Natural killer cell treated with Interleukin-12 subunit alpha and Interleukin-12 subunit beta and Interleukin-15 and Interleukin-18, amount 100 ng/mL, for 72 hours (primary cell): ENCODE measurements around the gene IL1RAPL2. TPM values are rescaled to one million over a fixed set of nuclear protein-coding genes. Genes with fewer than 3 reads are reported as not detected.

Experiments
- ATAC-seq, 2 donors: fragments of 150-1000 bp; cut with Tn5 transposase in 1 of 2; sonication (Bioruptor Pico), chemical (Tn5 transposase) in 1 of 2; 2 replicates each; pipeline ENCODE4 v1.10.0; 2021
- DNase-seq: peaks from one replicate; pipeline ENCODE4 v3.0.0; 2022; ENCODE audit warnings: low spot score
- H3K27ac Mint-ChIP-seq, 2 donors: 1 replicate in 1 of 2; 2 replicates in 1 of 2; pipeline ENCODE4 v1.8.0; 2022; ENCODE audit warnings: mixed read lengths in 2 of 2, mild to moderate bottlenecking in 1 of 2, moderate library complexity in 1 of 2
- H3K27me3 Mint-ChIP-seq, 2 donors: 1 replicate in 1 of 2; 2 replicates in 1 of 2; pipeline ENCODE4 v1.8.0; 2022; ENCODE audit warnings: mixed read lengths in 2 of 2
- H3K36me3 Mint-ChIP-seq: one replicate; pipeline ENCODE4 v1.8.0; 2022; ENCODE audit warnings: mixed read lengths
- H3K4me1 Mint-ChIP-seq, 2 donors: 1 replicate in 1 of 2; 2 replicates in 1 of 2; pipeline ENCODE4 v1.8.0; 2022; ENCODE audit warnings: low read depth in 2 of 2, mixed read lengths in 2 of 2, mild to moderate bottlenecking in 1 of 2
- H3K4me3 Mint-ChIP-seq: one replicate; pipeline ENCODE4 v1.8.0; 2022; ENCODE audit warnings: mixed read lengths
- H3K9me3 Mint-ChIP-seq: 2 replicates; pipeline ENCODE4 v1.8.0; 2022; ENCODE audit warnings: mixed read lengths
- total RNA-seq, 2 donors: library from RNA; stranded (reverse); gene quantifications; one replicate each; pipeline ENCODE4 v1.2.3, GENCODE V29; 2022

IL1RAPL2 gene
- total RNA-seq, 2 donors from 2014 or later, result not detected

DNA sequence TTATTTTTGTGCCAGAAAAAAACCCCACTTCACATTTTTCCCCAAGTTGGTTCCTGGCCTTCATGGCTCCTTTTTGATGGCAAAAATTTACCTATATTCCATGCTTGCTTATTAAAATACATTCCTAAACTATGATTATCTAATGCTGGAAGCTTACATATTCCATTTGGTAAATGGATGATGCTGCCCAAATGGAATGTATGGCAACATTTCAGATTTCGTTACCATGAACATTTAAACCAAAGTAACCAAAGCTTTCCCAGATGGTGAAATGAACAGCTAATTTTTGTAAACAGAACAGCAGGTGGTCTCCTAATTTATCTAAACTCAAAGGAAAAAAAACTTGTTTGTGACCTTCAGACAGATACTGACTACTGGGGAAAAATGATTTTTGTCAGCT lies 765.2 kb downstream of the IL1RAPL2 start:
- ATAC-seq, result no peak
- Mint-ChIP-seq H3K4me3 (no peak overlapping the region), H3K27me3 (no peaks in the 10 kb centered on the region)

DNA sequence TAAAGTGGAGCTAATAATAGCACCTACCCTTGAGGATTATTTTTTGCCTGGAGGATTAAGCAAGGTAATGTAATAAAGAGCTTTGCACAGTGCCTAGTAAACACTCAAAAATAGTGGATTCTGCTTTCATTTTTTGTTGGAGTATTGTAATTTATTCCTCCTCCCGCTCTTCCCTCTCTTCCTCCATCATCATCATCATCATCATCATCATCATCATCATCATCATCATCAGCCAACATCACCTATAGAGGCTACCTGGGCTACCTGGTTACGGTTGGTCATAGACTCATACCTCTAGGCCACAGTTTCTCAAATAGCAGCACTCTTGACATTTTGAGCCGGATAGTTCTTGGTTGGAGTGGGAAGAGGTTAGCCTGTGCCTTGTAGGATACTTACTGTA lies 781.4 kb downstream of the IL1RAPL2 start:
- Mint-ChIP-seq H3K4me1 (no peaks in the 10 kb centered on the region), H3K4me3 (no peak overlapping the region), H3K27ac (no peak overlapping the region), H3K27me3 (peaks cover 0 to 2% of the 10 kb centered on the region in 2 donors), H3K36me3 (peaks cover 4% of the 10 kb centered on the region), H3K9me3 (peaks cover 8% of the 10 kb centered on the region)
- ATAC-seq, result no peak
- DNase-seq, result no peak

More for the DNA sequence above, 765.2 kb downstream of the IL1RAPL2 start:
- H3K9me3 Mint-ChIP-seq, result peaks cover 7% of the 10 kb centered on the region
- H3K36me3 Mint-ChIP-seq, result no peaks in the 10 kb centered on the region
- no peak overlapping the region for H3K27ac Mint-ChIP-seq
- no peaks in the 10 kb centered on the region for H3K4me1 Mint-ChIP-seq
- DNase-seq, result no peak

DNA sequence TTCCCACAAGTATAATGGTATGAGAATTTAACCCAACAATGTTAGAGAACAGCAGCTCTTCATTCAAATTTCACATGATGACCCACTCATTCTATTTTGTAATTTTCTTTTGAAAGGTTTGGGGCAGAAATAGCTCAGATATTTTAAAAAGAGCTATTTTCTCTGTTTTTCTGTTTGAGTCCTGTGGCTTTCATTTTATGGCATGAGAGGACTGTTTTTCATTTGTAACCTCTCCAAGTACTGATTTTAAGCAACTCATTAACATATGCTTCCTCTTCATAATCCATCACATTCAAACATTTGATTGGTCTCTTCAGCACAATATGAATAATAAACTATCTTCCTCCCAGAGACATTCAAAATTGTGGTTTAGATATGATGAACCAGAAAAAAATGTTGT lies 783.5 kb downstream of the IL1RAPL2 start:
- H3K27ac Mint-ChIP-seq, result no peak overlapping the region
- H3K4me3 Mint-ChIP-seq, result no peak overlapping the region
- DNase-seq (no peak), ATAC-seq (no peak)
- no peaks in the 10 kb centered on the region for H3K4me1 Mint-ChIP-seq
- H3K27me3 Mint-ChIP-seq, result peaks cover 0 to 2% of the 10 kb centered on the region in 2 donors
- H3K36me3 Mint-ChIP-seq, result peaks cover 4% of the 10 kb centered on the region
- peaks cover 8% of the 10 kb centered on the region for H3K9me3 Mint-ChIP-seq

DNA sequence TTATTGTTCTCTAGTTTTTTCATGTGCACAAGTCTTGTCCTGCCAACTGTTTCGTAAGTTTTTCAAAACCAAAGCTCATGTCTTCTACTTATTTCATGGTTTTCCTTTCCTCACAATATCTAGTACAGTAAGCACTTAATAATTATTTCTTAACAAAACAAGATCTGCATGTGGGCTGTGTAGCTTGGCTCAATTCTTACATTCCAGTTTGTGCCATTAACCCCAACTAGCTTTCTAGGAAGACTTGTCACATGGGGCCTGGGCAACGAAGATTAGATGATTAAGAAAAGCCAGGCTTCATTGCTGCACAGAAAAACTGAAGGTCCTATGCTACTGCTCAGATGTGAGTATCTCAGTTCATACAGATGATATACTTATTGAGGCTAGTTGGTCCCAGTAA lies 809.8 kb downstream of the IL1RAPL2 start:
- Mint-ChIP-seq H3K9me3 (no peaks in the 10 kb centered on the region), H3K27ac (no peak overlapping the region)

DNA sequence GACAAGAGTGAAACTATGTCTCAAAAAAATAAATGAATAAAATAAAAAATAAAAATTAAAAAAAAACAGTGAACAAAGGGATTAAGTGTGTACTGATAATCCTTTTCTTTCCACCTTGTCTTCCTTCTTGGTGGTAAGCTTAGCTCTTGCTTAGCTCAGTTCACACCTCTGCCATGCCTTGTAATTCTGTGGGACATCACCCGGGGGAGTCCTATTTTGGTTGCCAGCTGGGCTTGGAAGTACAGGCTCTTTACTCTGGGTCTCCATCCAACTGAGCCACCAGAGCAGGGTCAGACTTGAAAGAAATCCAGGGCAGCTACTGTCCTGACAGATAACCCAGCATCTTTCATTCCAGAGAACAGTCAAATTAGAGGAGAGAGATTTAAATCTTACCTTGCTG lies 858.7 kb downstream of the IL1RAPL2 start:
- DNase-seq, result no peak
- Mint-ChIP-seq H3K27ac (no peak overlapping the region), H3K4me3 (no peak overlapping the region), H3K9me3 (peaks cover 8% of the 10 kb centered on the region), H3K4me1 (no peaks in the 10 kb centered on the region), H3K36me3 (no peaks in the 10 kb centered on the region), H3K27me3 (peaks cover 0 to 4% of the 10 kb centered on the region in 2 donors)
- no peak for ATAC-seq

More for the DNA sequence above, 809.8 kb downstream of the IL1RAPL2 start:
- DNase-seq (no peak), ATAC-seq (no peak)
- no peaks in the 10 kb centered on the region for H3K4me1 Mint-ChIP-seq
- H3K27me3 Mint-ChIP-seq, result no peaks in the 10 kb centered on the region
- no peaks in the 10 kb centered on the region for H3K36me3 Mint-ChIP-seq
- no peak overlapping the region for H3K4me3 Mint-ChIP-seq

DNA sequence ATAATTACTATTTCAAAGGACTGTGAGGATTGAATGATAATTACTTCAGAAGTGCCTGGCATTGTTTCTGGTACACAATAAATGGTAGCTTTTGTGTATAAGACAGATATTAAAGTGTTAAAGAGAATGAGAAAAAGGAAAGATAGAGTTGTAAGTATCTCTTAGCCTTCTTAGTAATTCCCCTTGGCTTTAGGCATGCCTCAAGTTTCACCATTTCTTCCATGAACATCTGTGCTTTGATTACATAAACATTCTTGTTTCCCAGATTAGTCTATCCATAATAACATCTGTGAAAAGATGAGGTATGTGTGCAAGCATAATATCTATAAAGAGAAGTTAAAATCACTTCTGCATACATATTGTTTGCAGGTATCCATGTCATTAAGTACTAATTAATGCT lies 885.4 kb downstream of the IL1RAPL2 start:
- no peak overlapping the region for H3K27ac Mint-ChIP-seq
- no peak for DNase-seq
- no peaks in the 10 kb centered on the region for H3K27me3 Mint-ChIP-seq
- H3K36me3 Mint-ChIP-seq, result no peaks in the 10 kb centered on the region
- ATAC-seq, result no peak
- no peaks in the 10 kb centered on the region for H3K4me1 Mint-ChIP-seq
- no peak overlapping the region for H3K4me3 Mint-ChIP-seq
- peaks cover 5% of the 10 kb centered on the region for H3K9me3 Mint-ChIP-seq

DNA sequence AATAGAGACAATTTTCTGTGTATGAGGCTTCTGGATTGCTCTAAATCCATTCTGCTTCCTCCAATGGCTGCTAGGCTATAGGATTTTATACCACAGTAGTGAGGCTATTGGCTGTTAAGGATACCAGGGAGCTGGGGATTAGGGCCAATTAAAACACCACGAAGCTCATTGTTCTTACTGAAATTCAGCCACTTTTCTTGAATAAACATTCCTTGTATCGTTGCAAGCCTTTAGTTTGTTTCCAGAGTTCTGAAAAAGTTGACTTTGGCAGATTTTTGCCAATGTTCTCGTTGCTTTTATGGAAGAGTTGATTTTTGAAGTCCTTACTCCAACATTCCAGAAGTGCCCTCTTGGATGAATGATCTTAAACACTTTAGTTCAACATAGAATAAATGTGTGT lies 892.8 kb downstream of the IL1RAPL2 start:
- ATAC-seq (no peak), DNase-seq (no peak)
- Mint-ChIP-seq H3K4me3 (no peak overlapping the region), H3K27ac (no peak overlapping the region), H3K4me1 (no peaks in the 10 kb centered on the region), H3K27me3 (peaks cover 0 to 8% of the 10 kb centered on the region in 2 donors), H3K9me3 (peaks cover 12% of the 10 kb centered on the region), H3K36me3 (no peaks in the 10 kb centered on the region)

DNA sequence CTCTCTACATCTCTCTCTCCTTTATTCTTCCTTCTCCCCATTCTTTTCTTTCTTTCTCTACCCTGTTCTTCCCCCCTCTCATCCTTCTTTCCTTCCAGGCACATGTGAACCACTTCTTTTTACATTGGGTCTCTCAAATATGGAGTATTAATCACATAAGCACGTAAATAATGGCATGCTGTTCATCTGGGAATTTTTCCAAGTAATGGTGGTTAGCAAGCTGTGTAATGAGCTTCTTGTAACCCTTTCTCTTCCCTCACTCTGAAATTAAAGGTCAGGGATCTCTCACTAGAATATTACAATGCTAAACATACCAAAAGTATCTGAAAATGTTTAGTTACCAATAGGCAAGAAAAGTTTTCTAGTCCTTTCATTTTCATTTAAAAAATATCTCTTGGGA lies 894.4 kb downstream of the IL1RAPL2 start:
- H3K4me3 Mint-ChIP-seq, result no peak overlapping the region
- H3K27ac Mint-ChIP-seq, result no peak overlapping the region
- no peaks in the 10 kb centered on the region for H3K36me3 Mint-ChIP-seq
- peaks cover 0 to 8% of the 10 kb centered on the region in 2 donors for H3K27me3 Mint-ChIP-seq
- peaks cover 10% of the 10 kb centered on the region for H3K9me3 Mint-ChIP-seq
- no peaks in the 10 kb centered on the region for H3K4me1 Mint-ChIP-seq
- DNase-seq (no peak), ATAC-seq (no peak)

DNA sequence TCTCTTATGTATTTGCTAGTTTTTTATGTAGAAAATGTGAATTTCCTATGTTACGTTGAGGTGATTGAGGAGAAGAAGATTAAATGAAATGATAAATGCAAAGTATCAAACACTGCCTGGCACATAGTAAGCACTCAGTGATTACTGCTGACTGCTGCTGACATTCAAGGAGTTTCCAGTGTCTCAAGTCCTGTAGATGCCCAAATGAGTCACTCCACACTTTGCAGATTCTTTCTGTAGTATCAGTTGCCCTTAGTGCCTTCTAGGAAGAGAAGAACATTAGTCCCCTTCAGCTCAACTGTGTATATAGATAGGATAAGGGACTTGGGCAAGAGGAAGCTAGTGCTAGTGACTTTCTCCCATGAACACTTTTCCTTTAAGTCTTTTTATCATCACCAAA lies 895.0 kb downstream of the IL1RAPL2 start:
- Mint-ChIP-seq H3K9me3 (peaks cover 7% of the 10 kb centered on the region), H3K27me3 (peaks cover 0 to 8% of the 10 kb centered on the region in 2 donors), H3K27ac (no peak overlapping the region), H3K4me1 (no peaks in the 10 kb centered on the region), H3K4me3 (no peak overlapping the region), H3K36me3 (no peaks in the 10 kb centered on the region)
- no peak for ATAC-seq
- no peak for DNase-seq

DNA sequence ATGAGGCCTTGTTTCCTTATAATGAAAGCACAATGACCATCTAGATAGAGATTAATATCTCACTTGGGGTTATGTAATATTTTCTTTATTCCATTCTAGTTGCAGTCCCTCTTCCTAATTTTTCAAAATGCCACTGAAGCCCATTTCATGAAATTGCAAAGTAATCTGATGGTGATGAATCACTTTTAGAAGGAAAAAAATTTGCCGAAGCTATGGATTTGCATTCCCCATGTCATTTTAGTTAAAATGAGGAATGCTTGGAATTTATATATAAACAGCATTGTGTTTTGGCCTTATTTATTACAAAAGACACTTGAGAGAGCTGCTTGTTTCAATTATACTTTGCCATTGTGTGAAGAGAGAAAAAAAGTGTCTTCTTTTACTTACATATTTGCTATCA lies 896.2 kb downstream of the IL1RAPL2 start:
- Mint-ChIP-seq H3K4me3 (no peak overlapping the region), H3K4me1 (no peaks in the 10 kb centered on the region), H3K9me3 (peaks cover 7% of the 10 kb centered on the region), H3K27me3 (peaks cover 0 to 8% of the 10 kb centered on the region in 2 donors), H3K36me3 (no peaks in the 10 kb centered on the region), H3K27ac (no peak overlapping the region)
- DNase-seq (no peak), ATAC-seq (no peak)

DNA sequence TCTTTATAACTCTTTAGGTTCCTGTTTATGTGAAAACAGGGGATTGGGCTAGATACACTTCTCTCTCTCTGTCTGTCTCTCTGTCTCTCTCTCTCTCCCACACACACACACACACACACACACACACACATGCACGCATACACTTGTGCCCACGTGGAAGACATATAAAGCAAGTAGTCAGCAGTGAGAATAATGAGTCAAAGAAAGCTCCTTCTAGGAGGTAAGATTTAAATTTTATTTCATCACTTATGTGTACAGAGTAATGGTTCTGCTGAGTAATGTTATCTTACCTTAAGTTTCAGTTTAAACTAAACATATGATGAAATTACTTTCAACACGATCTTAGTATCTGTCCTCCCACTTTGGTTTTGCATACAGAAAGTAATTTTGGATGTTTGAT lies 897.5 kb downstream of the IL1RAPL2 start:
- DNase-seq, result no peak

DNA sequence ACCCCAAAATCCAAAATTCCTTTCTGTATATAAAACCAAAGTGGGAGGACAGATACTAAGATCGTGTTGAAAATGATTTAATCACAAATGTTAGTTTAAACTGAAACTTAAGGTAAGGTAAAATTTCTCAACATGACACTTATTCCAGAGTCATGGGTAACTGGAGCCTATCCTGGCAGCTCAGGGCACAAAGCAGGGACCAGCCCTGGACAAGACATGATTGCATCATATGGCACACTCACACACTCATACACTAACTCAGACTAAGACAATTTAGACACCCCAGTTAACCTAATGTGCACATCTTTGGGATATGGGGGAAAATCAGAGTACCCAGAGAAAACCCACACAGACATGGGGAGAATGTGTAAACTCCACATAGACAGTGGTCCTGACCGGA lies 898.6 kb downstream of the IL1RAPL2 start:
- Mint-ChIP-seq H3K27me3 (peaks cover 0 to 8% of the 10 kb centered on the region in 2 donors), H3K27ac (no peak overlapping the region), H3K4me1 (no peaks in the 10 kb centered on the region), H3K36me3 (no peaks in the 10 kb centered on the region), H3K9me3 (peaks cover 4% of the 10 kb centered on the region), H3K4me3 (no peak overlapping the region)
- no peak for ATAC-seq
- DNase-seq, result no peak

More for the DNA sequence above, 897.5 kb downstream of the IL1RAPL2 start:
- no peak for ATAC-seq
- no peak overlapping the region for H3K4me3 Mint-ChIP-seq
- H3K4me1 Mint-ChIP-seq, result no peaks in the 10 kb centered on the region
- H3K36me3 Mint-ChIP-seq, result no peaks in the 10 kb centered on the region
- H3K9me3 Mint-ChIP-seq, result peaks cover 7% of the 10 kb centered on the region
- H3K27me3 Mint-ChIP-seq, result peaks cover 0 to 8% of the 10 kb centered on the region in 2 donors
- H3K27ac Mint-ChIP-seq, result no peak overlapping the region

DNA sequence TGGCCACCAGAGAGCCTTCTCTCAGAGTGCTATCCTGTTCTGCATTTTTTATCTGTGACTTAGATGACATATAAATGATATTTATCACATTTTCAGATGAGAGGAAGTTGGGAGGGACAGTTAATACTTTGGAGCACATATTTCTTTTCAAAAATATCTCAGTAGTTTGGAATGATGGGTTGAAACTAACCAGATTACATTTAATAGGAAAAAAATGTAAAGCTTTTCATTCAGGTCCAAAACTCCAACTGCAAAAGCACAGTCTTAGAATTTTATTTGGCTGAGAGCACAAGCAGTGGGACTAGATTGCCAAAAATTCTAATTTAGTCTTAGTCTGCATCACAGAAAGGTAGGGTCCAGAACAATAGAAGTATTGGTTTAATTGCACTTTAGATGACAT lies 902.7 kb downstream of the IL1RAPL2 start:
- Mint-ChIP-seq H3K27me3 (no peaks in the 10 kb centered on the region), H3K9me3 (no peaks in the 10 kb centered on the region), H3K36me3 (no peaks in the 10 kb centered on the region), H3K27ac (no peak overlapping the region), H3K4me1 (no peaks in the 10 kb centered on the region), H3K4me3 (no peak overlapping the region)
- ATAC-seq (no peak), DNase-seq (no peak)

DNA sequence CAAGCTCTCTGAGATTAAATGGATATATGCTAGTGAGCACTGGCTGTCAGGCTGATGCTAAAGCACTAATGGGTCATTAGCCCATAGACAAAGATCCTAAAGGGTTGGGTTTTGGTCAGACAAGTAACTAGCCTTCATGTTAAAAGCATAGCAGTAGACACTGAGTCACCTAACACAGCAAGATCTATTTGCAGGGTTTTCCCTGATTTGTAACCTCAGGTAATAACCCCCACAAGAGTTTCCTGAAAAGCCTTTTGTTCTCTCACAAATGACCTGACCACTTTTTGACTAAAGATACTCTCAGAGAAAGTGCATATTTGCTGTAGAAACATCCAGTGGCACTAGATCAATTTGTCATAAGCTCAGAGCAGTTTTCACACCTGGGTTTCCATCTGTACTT lies 905.6 kb downstream of the IL1RAPL2 start:
- H3K9me3 Mint-ChIP-seq, result no peaks in the 10 kb centered on the region
- H3K4me1 Mint-ChIP-seq, result no peaks in the 10 kb centered on the region
- no peaks in the 10 kb centered on the region for H3K27me3 Mint-ChIP-seq
- no peak overlapping the region for H3K27ac Mint-ChIP-seq
- no peak for ATAC-seq
- H3K36me3 Mint-ChIP-seq, result no peaks in the 10 kb centered on the region
- no peak for DNase-seq
- no peak overlapping the region for H3K4me3 Mint-ChIP-seq

DNA sequence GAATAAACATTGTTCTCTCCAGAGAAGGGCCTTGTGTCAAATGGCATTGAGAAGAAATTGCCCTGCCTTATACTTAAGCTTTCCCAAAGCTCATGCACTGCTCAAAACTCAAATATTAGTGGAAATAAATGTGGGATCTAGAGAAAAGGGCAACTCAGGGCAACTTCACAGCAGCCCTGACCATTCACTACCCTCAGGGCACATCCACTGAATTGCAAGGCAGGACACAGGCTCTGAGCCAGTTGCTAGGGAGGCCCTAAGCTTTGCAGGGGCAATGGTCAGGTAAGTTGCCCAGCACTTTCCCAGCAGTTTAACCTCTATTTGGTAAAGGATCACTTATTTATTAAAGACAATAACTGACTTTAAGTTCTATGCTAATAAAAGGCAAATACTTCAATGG lies 909.8 kb downstream of the IL1RAPL2 start:
- Mint-ChIP-seq H3K36me3 (peaks cover 7% of the 10 kb centered on the region), H3K27ac (no peak overlapping the region), H3K27me3 (no peaks in the 10 kb centered on the region), H3K9me3 (peaks cover 6% of the 10 kb centered on the region), H3K4me3 (no peak overlapping the region), H3K4me1 (no peaks in the 10 kb centered on the region)
- DNase-seq, result no peak
- no peak for ATAC-seq
